CD1c-positive myeloid dendritic cell (primary cell): ENCODE data around the gene TPRG1L.
"Not testable (repeated sequence)": the region's sequence is repeated elsewhere in the genome, so short reads cannot be mapped to it uniquely, and the experiment has no call there.

Experiments
- DNase-seq: peaks from one replicate; pipeline ENCODE4 v3.0.0-alpha.2; 2016; ENCODE audit errors: extremely low spot score

TPRG1L gene

DNA sequence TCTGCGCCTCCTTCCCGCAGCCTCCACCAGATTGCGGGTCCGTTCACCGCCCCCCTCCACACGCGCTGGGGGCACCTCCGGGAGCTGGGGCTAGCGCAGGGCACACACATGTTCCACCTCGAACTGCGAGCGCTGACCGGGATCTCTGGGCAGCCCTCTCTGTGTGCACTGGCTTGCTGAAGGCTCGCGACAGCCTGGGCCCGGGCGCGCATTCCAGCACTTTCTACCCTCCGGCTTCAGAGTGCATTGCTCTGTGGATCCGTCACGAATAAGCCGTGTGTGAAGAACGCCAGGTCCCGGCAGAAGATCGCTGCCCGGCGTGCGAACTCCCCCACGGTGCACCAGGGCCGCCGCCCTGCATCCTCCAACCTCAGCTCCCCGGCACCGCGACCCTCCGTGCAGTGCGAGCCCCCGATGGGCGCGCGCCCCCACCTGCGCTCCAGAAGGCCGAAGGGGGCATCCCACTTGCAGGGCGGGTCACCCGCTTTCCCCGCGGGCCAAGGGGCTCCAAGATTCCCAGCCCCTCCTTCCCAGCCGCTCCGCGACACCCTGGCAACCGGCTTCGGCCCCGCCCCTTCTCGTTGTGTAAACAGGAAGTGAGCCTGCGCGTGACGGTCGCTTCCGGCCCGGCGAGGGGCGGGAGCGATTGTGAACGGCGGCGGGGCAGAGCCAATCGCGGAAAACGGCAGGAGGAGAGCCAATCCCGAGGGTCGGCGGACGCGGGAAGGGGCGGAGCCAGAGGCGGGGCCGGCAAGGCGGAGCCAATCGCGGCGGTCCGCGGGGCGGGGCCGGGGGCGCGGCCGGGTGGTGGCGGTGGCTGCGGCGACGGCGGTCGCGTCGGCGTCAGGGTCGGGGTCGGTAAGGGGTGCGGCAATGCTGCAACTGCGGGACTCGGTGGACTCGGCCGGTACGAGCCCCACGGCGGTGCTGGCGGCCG, at the start of gene TPRG1L:
TPRG1L (plus strand) TSS at position 816 of the 937 bp plus-strand sequence; CDS start at position 874, 58 bp downstream.
- DNase-seq: peak; percentile 99

DNA sequence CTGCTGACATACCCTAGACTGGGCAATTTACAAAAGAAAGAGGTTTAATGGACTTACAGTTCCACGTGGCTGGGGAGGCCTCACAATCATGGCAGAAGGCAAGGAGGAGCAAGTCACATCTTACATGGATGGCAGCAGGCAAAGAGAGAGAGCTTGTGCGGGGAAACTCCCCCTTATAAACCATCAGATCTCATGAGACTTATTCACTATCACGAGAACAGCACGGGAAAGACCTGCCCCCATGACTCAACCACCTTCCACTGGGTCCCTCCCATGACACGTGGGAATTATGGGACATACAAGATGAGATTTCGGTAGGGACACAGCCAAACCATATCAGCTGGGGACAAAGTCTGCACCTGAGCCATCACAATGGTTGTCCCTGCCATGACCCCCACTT, 49.3 kb upstream of the TPRG1L start:
- not testable (repeated sequence) for DNase-seq

DNA sequence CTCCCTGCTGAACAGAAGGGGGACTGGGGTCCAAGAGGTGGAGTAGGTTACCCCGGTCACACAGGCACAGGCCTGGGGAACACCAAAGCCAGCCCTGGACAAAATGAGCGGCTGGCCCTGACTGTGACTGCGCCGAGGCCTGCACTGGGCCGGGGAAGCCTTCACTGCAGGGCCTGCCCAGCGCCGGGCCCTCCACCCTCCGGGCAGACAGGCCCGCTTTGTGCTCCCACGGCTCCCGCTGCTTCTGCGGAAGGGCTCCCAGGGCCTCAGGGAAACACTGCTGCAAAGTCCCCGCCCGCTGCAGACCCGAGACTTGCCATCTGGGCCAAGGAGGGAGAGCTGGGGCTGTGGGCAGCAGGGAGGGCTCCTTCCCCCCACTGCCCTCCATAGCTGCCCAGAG, 48.8 kb upstream of the TPRG1L start:
- DNase-seq: no peak

DNA sequence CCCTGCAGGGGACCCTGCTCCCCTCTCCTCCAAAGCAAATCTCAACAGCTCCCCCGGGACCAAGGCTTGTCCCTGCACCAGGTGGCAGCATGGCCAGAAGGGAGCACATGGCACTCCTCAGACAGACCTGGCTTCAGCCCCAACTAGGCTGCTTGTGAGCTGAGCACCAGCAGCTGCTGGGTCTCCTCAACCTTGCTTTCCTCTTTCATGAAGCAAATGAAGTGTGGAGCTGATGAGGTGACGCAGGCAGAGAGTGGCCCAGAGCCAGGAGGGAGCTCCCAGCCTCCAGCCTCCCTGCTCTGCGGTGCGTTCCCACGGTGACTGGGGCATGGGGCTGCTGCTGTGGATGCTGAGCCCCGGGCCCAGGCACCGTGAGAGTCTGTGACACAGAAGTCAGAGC, 47.5 kb upstream of the TPRG1L start:
- DNase-seq: no peak

DNA sequence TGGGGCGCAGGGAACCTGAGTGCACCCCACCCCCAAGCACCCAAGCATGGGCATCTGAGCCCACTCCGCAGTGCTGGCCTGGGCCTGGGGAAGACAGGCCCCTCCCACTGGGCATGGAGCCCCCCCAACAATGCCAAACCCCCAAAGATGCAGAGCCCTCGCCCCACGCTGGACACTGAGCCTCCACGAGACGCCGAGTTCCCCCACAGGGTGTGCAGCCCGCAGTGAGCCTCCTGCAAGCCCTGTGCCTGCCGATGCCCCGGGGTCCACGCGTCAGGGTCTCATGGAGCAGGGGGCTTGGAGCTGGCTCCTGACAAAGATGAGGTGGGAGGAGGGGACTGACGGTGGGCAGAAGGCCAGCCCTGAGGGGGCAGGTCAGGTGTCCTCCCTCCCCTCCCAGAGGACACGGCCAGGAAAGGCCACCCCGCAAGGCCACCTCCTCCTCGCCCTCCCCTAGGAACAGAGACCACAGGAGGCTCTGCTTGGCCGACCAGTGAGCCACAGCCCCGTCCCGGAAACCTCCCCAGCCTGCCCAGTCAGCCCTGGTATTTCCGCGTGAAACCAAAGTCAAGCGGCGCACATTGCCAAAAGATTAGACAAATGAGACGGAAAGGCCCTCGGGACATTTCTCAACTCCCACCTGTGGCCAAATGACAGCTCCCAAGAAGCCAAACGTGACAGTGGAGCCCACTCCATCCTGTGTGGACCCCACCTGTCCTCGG, 46.9 kb upstream of the TPRG1L start:
- no peak for DNase-seq

DNA sequence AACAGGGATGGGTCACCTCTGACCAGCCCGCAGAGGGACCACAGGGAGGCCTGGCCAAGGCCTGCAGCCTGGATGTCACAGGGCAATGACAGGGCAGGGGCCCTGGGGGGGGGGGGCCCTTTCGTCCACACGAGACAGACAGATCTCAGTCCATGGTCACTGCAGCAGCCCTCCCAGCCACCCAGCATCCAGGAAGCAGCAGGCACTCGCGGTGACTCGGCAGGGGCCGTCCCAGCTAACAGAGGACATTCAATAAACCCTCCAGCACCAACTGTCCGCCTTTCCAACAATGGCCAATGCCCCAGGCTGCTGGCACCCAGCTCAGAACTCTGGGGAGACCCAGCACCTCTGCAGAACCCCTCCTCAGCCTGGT, 46.4 kb upstream of the TPRG1L start:
- DNase-seq: no peak

DNA sequence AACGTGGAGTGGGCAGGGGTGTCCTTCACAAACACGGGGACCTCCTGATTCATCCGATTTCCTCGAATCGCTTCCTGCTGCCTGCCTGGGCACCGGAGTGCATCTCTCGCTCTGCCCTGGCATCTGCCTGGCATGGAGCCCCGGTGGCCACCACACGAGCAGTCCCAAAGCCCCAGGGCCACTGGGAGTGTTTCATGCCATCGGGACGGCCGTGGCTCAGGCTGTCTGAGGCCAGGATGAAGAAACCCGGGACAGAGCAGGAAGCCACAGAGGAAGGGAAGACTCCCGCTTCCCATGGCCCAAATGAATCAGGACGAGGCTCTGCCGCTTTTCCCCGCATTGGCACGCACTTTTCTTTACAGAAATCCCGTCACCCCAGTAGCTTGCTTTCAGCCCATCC, 45.9 kb upstream of the TPRG1L start:
- no peak for DNase-seq

DNA sequence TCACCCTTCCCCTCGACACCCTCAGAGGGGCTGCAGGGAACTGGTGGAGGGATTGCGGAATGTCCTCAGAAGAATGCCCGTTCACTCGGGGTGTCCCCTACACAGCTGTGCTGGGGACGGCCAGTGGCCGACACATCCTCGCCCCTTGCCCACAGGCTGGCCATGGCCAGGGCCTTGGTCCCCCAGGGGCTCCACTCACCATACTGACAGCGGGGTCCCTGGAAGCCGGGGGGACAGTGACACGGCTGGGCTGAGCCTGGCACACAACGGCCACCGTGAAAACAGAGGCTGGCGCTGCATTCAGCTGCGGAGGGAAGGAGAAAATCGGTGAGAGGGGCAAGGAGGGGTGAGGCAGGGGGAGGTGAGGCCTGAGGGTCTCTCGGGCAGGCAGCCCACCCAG, 45.2 kb upstream of the TPRG1L start:
- DNase-seq: no peak

DNA sequence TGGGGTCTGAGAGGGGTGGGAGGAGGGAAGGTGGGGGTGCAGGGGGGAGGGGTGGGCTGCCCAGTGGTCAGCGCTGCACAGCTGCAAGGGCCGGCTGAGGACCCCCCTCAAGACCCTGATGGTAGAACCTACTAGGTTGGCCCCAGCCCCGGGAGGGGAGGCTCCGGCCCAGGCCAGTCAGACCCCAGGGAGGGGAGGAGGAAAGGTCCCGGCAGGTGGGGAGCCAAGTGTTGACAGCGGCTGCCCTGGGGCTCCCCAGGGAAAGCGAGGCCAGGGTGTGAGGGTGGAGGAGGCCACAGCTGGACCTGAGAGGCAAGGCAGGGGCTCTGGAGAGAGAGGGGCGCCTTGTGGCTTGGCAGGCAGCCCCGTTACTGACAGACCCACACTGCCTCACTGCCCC, 44.6 kb upstream of the TPRG1L start:
- DNase-seq: no peak

DNA sequence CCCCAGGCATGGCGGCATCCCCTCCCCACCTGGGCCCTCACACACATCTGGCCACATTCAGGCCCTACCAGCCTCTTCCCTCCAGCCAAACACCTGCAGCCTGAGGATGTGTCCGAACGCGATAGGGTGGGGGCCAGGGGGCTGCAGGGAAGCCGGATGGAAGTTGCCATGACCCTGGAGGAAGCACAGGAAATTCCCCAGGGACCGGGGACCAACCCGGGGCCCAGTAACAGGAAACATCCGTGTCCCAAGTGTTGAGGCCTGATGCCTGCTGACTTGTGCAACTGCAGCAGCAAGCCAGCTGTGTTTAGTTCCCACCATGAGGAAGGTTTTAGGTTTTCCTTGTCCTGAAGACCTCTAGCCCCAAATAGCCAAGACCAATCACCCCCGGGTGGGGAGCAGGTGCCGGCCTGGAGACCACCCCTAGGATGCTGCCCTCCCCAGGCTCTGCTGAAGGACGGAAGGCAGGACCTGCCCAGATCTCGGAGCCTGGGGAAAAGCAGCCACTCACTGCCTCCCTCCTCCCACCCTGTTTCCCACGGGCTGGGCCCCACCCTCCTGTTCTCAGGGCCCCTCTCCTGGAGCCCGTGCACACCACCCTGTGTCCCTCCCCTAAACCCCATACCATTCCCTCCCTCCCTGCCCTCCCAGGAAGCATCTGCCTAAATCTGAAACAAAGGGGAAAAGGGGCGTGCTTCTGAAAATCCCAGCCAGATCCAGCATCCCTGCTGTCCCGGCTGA, 43.3 kb upstream of the TPRG1L start:
- DNase-seq: no peak

DNA sequence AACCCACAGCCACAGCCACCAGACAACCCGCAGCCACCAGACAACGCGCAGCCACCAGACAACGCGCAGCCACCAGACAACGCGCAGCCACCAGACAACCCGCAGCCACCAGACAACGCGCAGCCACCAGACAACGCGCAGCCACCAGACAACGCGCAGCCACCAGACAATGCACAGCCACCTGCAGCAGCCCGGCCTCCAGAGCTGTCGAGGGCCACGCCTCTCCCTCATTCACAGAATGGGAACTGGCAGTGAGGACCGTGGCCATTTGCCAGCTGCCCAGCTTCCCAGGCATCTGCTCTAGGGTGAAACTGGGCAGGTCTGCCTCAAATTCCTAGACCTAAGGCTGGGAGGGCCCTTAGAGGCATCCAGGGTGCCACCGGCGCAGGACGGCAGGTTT, 41.1 kb upstream of the TPRG1L start:
- not testable (repeated sequence) for DNase-seq

DNA sequence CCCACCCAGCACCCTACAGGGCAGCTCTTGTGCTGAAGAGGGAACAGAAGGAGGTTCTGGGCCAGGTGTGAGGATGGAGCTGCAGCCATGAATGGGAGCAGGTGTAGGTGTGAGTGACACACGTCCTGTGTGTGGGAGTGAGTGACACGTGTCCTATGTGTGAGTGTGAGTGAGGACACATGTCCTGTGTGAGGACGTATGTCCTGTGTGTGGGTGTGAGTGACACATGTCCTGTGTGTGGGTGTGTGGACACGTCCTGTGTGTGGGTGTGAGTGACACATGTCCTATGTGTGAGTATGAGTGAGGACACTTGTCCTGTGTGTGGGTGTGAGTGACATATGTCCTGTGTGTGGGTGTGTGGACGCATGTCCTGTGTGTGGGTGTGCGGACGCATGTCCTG, 39.9 kb upstream of the TPRG1L start:
- DNase-seq: peak; percentile 27

DNA sequence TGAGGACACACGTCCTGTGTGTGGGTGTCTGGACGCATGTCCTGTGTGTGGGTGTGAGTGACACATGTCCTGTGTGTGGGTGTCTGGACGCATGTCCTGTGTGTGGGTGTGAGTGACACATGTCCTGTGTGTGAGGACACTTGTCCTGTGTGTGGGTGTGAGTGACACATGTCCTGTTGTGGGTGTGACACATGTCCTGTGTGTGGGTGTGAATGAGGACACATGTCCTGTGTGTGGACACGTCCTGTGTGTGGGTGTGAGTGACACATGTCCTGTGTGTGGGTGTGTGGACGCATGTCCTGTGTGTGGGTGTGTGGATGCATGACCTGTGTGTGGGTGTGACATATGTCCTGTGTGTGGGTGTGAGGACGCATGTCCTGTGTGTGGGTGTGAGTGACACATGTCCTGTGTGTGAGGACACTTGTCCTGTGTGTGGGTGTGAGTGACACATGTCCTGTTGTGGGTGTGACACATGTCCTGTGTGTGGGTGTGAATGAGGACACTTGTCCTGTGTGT, 39.4 kb upstream of the TPRG1L start:
- peak; percentile 28 for DNase-seq

DNA sequence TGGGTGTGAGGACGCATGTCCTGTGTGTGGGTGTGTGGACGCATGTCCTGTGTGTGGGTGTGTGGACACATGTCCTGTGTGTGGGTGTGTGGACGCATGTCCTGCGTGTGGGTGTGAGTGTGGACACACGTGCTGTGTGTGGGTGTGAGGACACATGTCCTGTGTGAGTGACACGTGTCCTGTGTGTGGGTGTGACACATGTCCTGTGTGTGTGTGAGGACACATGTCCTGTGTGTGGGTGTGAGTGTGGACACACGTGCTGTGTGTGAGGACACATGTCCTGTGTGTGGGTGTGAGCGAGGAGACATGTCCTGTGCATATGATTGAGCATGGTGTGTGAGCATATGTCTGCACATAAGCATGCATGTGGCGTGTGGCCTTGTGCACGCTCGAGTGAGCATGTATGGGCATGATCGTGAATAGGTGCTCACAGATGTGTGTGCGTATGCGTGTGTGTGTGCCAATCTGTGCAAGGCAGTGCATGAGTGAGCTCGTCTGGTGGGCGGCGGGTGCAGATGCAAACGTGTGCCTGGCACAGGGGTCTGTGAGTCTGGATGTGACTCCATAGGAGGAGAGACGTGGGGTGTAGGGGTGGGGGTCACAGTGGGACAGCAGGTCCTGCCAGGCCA, 38.8 kb upstream of the TPRG1L start:
- peak; percentile 21 for DNase-seq

DNA sequence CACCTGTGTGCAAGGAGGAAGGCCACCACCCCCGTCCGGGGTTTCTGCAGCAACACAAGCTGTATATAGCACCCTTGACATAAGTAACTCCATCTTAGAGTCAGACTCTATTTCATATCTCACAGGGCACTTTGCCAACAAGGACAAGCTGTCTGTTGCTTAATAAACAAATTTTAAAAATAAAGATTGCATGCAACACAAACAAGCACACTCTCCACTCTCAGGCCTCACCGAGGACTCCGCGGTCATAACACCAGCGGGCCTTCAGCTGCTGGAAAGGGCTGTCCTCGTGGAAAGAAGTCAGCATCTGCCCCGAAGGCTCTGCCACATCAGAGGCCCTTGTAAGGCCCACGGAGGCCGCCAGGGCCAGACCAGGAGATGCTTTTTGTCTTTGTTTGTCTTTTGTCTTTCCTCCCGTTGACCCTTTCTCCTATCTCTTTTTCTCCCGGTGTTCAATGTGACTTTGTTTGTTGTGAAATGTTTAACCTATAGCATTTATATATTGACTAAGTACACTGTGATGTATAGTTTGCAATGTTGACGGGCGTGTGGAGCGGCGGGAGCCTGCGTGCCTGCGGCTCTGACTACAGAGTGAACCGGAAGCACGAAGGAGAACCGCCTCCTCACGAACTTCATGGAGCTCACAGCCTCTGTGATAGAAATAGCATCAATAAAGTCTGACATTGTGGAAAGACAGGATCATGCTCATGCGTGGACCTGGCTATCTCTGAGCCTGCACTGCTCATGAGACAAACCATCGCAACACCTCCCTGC, 37.6 kb upstream of the TPRG1L start:
- DNase-seq: no peak

DNA sequence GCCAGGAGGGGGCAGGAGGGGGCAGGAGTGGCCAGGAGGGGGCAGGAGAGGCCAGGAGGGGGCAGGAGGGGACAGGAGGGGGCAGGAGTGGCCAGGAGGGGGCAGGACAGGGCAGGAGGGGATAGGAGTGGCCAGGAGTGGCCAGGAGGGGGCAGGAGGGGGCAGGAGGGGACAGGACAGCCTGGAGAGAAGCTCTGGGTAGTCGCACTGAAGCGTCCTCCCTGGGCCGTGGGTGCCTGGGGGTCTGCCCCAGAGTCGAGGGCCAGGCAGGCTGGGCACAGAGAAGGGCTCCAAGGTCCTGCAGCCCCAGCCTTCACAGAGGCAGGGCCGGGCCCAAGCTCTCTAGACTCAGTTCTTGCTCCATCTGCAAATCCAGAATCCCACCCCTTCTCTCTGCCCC, 36.4 kb upstream of the TPRG1L start:
- no peak for DNase-seq

DNA sequence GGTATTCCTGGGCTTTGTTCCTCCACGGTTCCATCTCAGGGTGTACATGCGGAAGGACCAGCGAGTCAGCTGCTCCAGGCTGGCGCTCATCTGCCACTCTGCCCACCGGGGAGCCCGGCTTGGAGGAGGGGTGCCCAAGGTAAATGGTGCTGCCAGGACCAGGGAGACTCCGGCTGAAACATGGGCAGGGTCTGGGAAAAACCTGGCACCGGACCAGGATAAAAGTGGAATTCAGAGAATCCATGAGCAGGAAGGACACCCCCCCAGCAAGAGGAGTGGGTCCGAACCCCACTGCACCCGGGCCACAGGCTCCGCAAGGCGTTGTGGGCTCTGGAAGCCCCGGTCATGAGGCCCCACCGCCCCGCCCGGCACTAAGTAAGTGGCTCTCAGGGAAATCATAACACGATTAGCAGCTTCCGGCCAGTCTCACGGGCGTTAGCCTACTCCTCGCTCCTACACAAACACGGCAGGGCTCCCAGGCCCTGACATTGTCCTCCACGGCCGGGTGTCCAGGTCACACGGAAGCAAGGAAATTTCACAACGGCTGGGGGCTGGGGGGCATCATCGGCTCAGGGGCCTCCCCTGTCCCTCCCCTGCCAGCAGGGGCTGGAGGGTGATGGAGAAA, 34.6 kb upstream of the TPRG1L start:
- no peak for DNase-seq

DNA sequence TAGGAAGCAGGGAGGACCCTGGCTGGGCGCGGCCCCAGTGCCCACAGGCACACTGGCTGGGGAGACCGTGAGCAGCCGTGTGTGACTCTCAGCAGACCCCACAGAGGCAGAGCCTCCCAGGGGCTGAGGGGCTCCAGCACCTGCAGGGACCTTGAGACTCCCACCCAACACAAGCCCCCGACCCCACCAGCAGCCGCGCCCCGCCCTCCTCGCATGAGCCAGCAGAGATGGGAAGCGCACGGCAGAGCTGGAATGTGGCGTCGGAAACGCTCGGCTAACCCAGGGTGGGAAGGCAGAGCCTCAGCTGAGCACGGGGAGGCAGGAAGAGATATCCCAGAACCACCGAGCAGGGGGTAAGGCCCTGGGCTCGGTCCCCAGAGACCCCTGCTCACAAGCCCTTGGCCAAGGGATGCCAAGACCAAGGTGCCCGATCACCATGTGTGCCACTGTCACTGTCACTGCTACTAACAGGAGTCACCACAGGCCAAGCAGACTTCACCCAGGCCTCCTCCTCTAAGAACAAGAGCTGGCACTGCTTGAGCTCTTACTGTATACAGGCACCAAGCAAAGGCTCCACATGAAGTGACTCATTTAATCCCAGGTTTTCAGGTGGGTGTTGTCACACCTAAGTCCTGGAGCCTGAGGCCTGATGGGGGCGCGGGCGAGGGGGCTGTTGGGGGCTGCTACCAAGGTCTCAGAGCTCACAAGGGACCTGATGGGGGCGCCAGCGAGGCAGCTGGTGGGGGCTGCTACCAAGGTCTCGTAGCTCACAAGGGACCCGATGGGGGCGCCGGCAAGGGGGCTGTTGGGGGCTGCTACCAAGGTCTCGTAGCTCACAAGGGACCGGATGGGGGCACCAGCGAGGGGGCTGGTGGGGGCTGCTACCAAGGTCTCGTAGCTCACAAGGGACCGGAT, 33.6 kb upstream of the TPRG1L start:
- no peak for DNase-seq

DNA sequence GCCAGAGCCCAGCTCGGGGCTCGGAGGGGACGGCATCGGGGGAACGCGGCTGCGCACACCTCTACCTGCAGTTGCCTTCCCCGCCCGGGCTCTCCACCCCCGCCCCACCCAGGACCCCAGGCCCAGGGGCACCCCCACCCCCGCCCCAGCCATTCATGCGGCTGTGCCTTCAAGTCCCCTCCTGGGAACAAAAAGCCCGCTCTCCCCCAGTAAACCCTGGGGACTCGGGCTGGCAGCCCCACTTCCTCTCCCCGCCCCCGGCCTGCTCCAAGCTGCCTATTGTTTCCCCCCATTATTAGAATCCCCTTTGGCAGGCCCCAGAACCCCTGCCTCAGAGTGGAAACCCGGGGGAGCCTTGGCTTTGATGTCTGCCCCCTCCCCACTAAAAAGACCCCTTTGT, 31.5 kb upstream of the TPRG1L start:
- no peak for DNase-seq
